Measurements from ENCODE around the gene HHAT. TPM values are rescaled to one million over a fixed set of nuclear protein-coding genes. Genes with fewer than 3 reads are reported as not detected.

The HHAT gene
- polyA plus RNA-seq, 3 donors, result 13.8 to 16.3 (median 15.2) TPM

- no peak for DNase-seq (ENCODE audit: low read depth in 3 of 3, low spot score in 2 of 3)
Observed at GRCh38 chr1:210586771-210587170, 258.1 kb downstream of the HHAT start.

GRCh38 chr1:210587566-210587965, 258.9 kb downstream of the HHAT start:
- no peak for DNase-seq (ENCODE audit: low read depth in 3 of 3, low spot score in 2 of 3)

- DNase-seq (ENCODE audit: low read depth in 3 of 3, low spot score in 2 of 3), result no peak
Observed at GRCh38 chr1:210588357-210588756, 259.7 kb downstream of the HHAT start.

- no peak for DNase-seq (ENCODE audit: low read depth in 3 of 3, low spot score in 2 of 3)
Observed at GRCh38 chr1:210588946-210589345, 260.2 kb downstream of the HHAT start.

GRCh38 chr1:210591214-210591613, 262.5 kb downstream of the HHAT start:
- DNase-seq (ENCODE audit: low read depth in 3 of 3, low spot score in 2 of 3), result no peak

- DNase-seq (ENCODE audit: low read depth in 3 of 3, low spot score in 2 of 3), result no peak
Observed at GRCh38 chr1:210594605-210595004, 265.9 kb downstream of the HHAT start.

- DNase-seq (ENCODE audit: low read depth in 3 of 3, low spot score in 2 of 3), result no peak
Observed at GRCh38 chr1:210596641-210597040, 267.9 kb downstream of the HHAT start.

GRCh38 chr1:210597555-210598134, 268.9 kb downstream of the HHAT start:
- no peak for DNase-seq (ENCODE audit: low read depth in 3 of 3, low spot score in 2 of 3)

- DNase-seq (ENCODE audit: low read depth in 3 of 3, low spot score in 2 of 3), result no peak
Observed at GRCh38 chr1:210598135-210598652, 269.5 kb downstream of the HHAT start.

- DNase-seq (ENCODE audit: low read depth in 3 of 3, low spot score in 2 of 3), result no peak
Observed at GRCh38 chr1:210600421-210601159, 271.9 kb downstream of the HHAT start.

- DNase-seq (ENCODE audit: low read depth in 3 of 3, low spot score in 2 of 3), result no peak
Observed at GRCh38 chr1:210603123-210603522, 274.4 kb downstream of the HHAT start.

GRCh38 chr1:210605099-210605498, 276.4 kb downstream of the HHAT start:
- DNase-seq (ENCODE audit: low read depth in 3 of 3, low spot score in 2 of 3), result no peak

- no peak for DNase-seq (ENCODE audit: low read depth in 3 of 3, low spot score in 2 of 3)
Observed at GRCh38 chr1:210607361-210607760, 278.7 kb downstream of the HHAT start.

- DNase-seq (ENCODE audit: low read depth in 3 of 3, low spot score in 2 of 3), result no peak
Observed at GRCh38 chr1:210608767-210609166, 280.1 kb downstream of the HHAT start.

- DNase-seq (ENCODE audit: low read depth in 3 of 3, low spot score in 2 of 3), result no peak
Observed at GRCh38 chr1:210616356-210616755, 287.7 kb downstream of the HHAT start.

GRCh38 chr1:210617293-210617692, 288.6 kb downstream of the HHAT start:
- no peak for DNase-seq (ENCODE audit: low read depth in 3 of 3, low spot score in 2 of 3)

- no peak for DNase-seq (ENCODE audit: low read depth in 3 of 3, low spot score in 2 of 3)
Observed at GRCh38 chr1:210618369-210618768, 289.7 kb downstream of the HHAT start.

- DNase-seq (ENCODE audit: low read depth in 3 of 3, low spot score in 2 of 3), result no peak
Observed at GRCh38 chr1:210620867-210621488, 292.3 kb downstream of the HHAT start.

GRCh38 chr1:210621712-210622111, 293.0 kb downstream of the HHAT start:
- DNase-seq (ENCODE audit: low read depth in 3 of 3, low spot score in 2 of 3), result no peak

GRCh38 chr1:210624722-210625121, 296.0 kb downstream of the HHAT start:
- no peak for DNase-seq (ENCODE audit: low read depth in 3 of 3, low spot score in 2 of 3)

- DNase-seq (ENCODE audit: low read depth in 3 of 3, low spot score in 2 of 3), result no peak
Observed at GRCh38 chr1:210625715-210626114, 297.0 kb downstream of the HHAT start.

- no peak for DNase-seq (ENCODE audit: low read depth in 3 of 3, low spot score in 2 of 3)
Observed at GRCh38 chr1:210626341-210626740, 297.6 kb downstream of the HHAT start.

Measured in right renal cortex interstitium (tissue), 3 donors.